Measurements from ENCODE around the gene GALK1.

GRCh38 chr17:75720656-75721462 is 44.1 kb downstream of the GALK1 start, which contains the start of gene ITGB4:
- peak; percentile 50 for TF ChIP-seq PHF8 (CRISPR knock-in tag; IDR thresholded peaks at IDR 0.05)
- TF ChIP-seq HMG20B (CRISPR knock-in tag; conservative IDR thresholded peaks at IDR 0.05) = no peak
- TF ChIP-seq HMG20A (CRISPR knock-in tag; IDR thresholded peaks at IDR 0.05; ENCODE audit: borderline replicate concordance) = no peak
- no peak for TF ChIP-seq FOXJ3 (CRISPR knock-in tag; IDR thresholded peaks at IDR 0.05; ENCODE audit: borderline replicate concordance)

All from HepG2 (cell line).